Mucosa of descending colon (tissue), 3 donors: Measurements from ENCODE around the gene MCTP1. TPM values are rescaled to one million over a fixed set of nuclear protein-coding genes. Genes with fewer than 3 reads are reported as not detected.

Experiments
- ATAC-seq: fragments of 200-7000 bp; cut with Tn5 transposase; one replicate; pipeline ENCODE4 v1.9.1; 2020; ENCODE audit warnings: mild to moderate bottlenecking, moderate library complexity
- DNase-seq, 3 donors: peaks; one replicate each; pipeline ENCODE4 v3.0.0-alpha.2; 2020
- H3K36me3 ChIP-seq: fragments of 200-600 bp; one replicate; pipeline ENCODE4 v1.8.0; 2021; ENCODE audit warnings: low read depth, mild to moderate bottlenecking
- H3K4me1 ChIP-seq: fragments of 200-600 bp; one replicate; pipeline ENCODE4 v1.8.0; 2021; ENCODE audit warnings: low read depth, mild to moderate bottlenecking
- H3K4me3 ChIP-seq: fragments of 200-600 bp; one replicate; pipeline ENCODE4 v1.8.0; 2021; ENCODE audit warnings: mild to moderate bottlenecking
- H3K9me3 ChIP-seq: fragments of 200-600 bp; one replicate; pipeline ENCODE4 v1.8.0; 2021; ENCODE audit warnings: mild to moderate bottlenecking
- CTCF ChIP-seq: fragments of 200-600 bp; IDR thresholded peaks from one replicate; pipeline ENCODE4 v1.8.0; 2022; ENCODE audit warnings: antibody characterized with exemption, mild to moderate bottlenecking
- intact Hi-C, 2 donors: fragments of 100-400 bp; cut with DNase I in 1 of 2; cut with micrococcal nuclease in 1 of 2; formaldehyde crosslinking; loops; one replicate each; pipeline versions ENCODE4 v1.11.0 to v1.11.1; 2022; cut with DNase I, micrococcal nuclease
- total RNA-seq, 3 donors: library from RNA; stranded (reverse); fragmentation: NEBNext Ultra II Directional in 2 of 3; extraction: Animal tissue kit (Norgen Biotek cat#: 25700) in 2 of 3; gene quantifications; one replicate each; pipeline versions ENCODE4 v1.2.1 to v1.2.4, GENCODE V29; 2021 to 2023
- donor health status: DM: no; HTN: no; CAD: no; lungs with moderate emphysema.
- donor health status: DM: no; HTN: no; CAD: no.
- donor health status: DM: no; HTN: yes; CAD: no.

Gene MCTP1
- total RNA-seq, 3 donors from 2014 or later, result 6.8 to 12.3 (median 7.7) TPM

- no peak for DNase-seq
- no peak for TF ChIP-seq CTCF
- Histone ChIP-seq H3K36me3 (no peaks in the 10 kb centered on the region), H3K9me3 (no peaks in the 10 kb centered on the region), H3K4me3 (no peak overlapping the region), H3K4me1 (no peaks in the 10 kb centered on the region)
- intact Hi-C loops, result no loop called here
- no peak for ATAC-seq
Observed at GRCh38 chr5:94745786-94746730, 538.8 kb downstream of the MCTP1 start.

GRCh38 chr5:94744906-94745305 lies 540.0 kb downstream of the MCTP1 start:
- intact Hi-C loops, result no loop called here
- no peak for TF ChIP-seq CTCF

GRCh38 chr5:94742852-94743251 lies 542.0 kb downstream of the MCTP1 start:
- H3K4me3 ChIP-seq, result no peak overlapping the region
- DNase-seq, result no peak
- H3K9me3 ChIP-seq, result no peaks in the 10 kb centered on the region
- intact Hi-C loops, result no loop called here
- H3K4me1 ChIP-seq, result no peaks in the 10 kb centered on the region
- no peak for ATAC-seq
- H3K36me3 ChIP-seq, result no peaks in the 10 kb centered on the region
- TF ChIP-seq CTCF, result no peak

More at GRCh38 chr5:94744906-94745305, 540.0 kb downstream of the MCTP1 start:
- Histone ChIP-seq H3K4me3 (no peak overlapping the region), H3K4me1 (no peaks in the 10 kb centered on the region), H3K36me3 (no peaks in the 10 kb centered on the region), H3K9me3 (no peaks in the 10 kb centered on the region)
- ATAC-seq, result no peak
- DNase-seq, result no peak

GRCh38 chr5:94740286-94740685 lies 544.6 kb downstream of the MCTP1 start:
- no peaks in the 10 kb centered on the region for H3K36me3 ChIP-seq
- intact Hi-C loops, result no loop called here
- ATAC-seq, result no peak
- no peaks in the 10 kb centered on the region for H3K9me3 ChIP-seq
- no peak for DNase-seq
- no peak for TF ChIP-seq CTCF
- no peaks in the 10 kb centered on the region for H3K4me1 ChIP-seq
- no peak overlapping the region for H3K4me3 ChIP-seq

- intact Hi-C loops, result no loop called here
- no peak for DNase-seq
- Histone ChIP-seq H3K4me3 (no peak overlapping the region), H3K9me3 (no peaks in the 10 kb centered on the region), H3K36me3 (no peaks in the 10 kb centered on the region), H3K4me1 (no peaks in the 10 kb centered on the region)
- TF ChIP-seq CTCF, result no peak
- ATAC-seq, result no peak
Observed at GRCh38 chr5:94736498-94736897, 548.4 kb downstream of the MCTP1 start.
